Erythroblast (primary cell): Measurements from ENCODE around the gene CASZ1.

Source experiments
- GATA1 ChIP-seq: IDR thresholded peaks from 2 replicates; pipeline ENCODE4 v1.6.1; 2011; ENCODE audit warnings: low read depth, mild to moderate bottlenecking, control low read depth, low read length, moderate library complexity
- POLR2A ChIP-seq: IDR thresholded peaks from 2 replicates; pipeline ENCODE4 v1.6.1; 2011; ENCODE audit warnings: mild to moderate bottlenecking, low read length

DNA sequence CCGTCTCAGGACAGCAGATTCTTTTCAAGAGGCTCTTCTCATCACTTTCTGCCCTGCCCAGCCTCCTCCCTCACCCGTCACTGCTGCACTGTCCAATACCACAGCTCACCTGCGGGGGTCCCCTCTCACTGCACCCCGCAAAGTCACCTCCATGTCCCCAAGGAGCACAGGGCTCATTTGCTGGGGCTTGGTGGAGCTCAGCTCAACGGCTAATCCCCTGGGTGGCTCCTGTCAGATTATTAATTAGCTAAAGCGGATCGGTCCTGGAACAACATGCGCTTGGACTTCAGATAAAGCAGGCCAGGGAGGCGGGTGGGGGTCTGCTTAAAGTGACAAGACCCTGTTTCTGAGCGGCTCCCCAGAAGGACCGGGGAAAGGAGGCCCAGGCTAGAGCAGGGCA is 43.1 kb downstream of the CASZ1 start:
- TF ChIP-seq POLR2A: no peak
- no peak for TF ChIP-seq GATA1
